ENCODE data around the gene TMEM18. TPM values are rescaled to one million over a fixed set of nuclear protein-coding genes. Genes with fewer than 3 reads are reported as not detected.

The TMEM18 gene
- total and polyA plus RNA-seq, 2 of the 4 experiments (the other 2 are of a cell fraction) = 15.2 to 30.2 TPM

DNA sequence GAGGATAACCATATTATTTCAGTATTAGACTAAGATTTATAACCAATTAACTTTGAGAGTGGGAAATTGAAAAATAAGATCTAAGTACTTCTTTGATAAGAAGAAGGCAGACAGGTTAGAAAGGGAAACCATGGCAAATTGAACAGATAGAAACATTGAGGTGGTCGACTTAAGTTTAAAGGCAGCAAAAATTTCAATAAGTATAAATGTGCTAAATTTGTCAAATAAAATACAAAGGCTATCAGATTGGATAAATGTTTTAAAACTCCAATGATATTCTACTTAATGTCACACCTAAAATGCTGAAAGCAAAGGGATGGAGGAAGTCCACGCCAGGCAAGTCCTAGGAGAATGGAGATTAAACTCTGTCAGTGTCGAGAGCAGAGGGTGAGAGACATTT lies 59.2 kb downstream of the TMEM18 start:
- no peak overlapping the region for H3K27ac ChIP-seq (ENCODE audit: insufficient read depth, low read length)
- POLR2A ChIA-PET (ENCODE audit: unreplicated experiment) = no interaction called here
- intact Hi-C loops (cut with micrococcal nuclease) = loop anchor here (5.0 kb wide), 1 partner anchor 604 kb away; no protein-coding TSS in a partner anchor

More for the DNA sequence above, 59.2 kb downstream of the TMEM18 start:
- Histone ChIP-seq H3K79me1 (ENCODE audit: low read depth in 1 of 2, low read length in 2 of 2) (no peaks in the 10 kb centered on the region), H2AK5ac (ENCODE audit: low read depth, low read length) (no peak overlapping the region), H3K36me3 (ENCODE audit: control insufficient read depth, insufficient read depth, low read length) (no peaks in the 10 kb centered on the region), H4K8ac (ENCODE audit: low read depth in 2 of 2, low read length in 2 of 2) (no peak overlapping the region), H3K4me3 (ENCODE audit: insufficient read depth, low read depth, low read length) (no peak overlapping the region), H2BK15ac (ENCODE audit: low read depth, low read length) (no peak overlapping the region), H3K56ac (ENCODE audit: extremely low read depth, insufficient read depth, low read length) (no peak overlapping the region), H3K18ac (ENCODE audit: low read depth, low read length) (no peak overlapping the region), H3K4ac (ENCODE audit: low read depth, low read length) (no peak overlapping the region), H4K5ac (ENCODE audit: low read depth, low read length) (no peak overlapping the region), H2BK120ac (ENCODE audit: low read depth, low read length) (no peak overlapping the region), H3K9me3 (ENCODE audit: control insufficient read depth, insufficient read depth, low read length) (peaks cover 18% of the 10 kb centered on the region; the same call in 1 of the 2 replicates), H3K27me3 (ENCODE audit: control insufficient read depth, insufficient read depth, low read length) (no peaks in the 10 kb centered on the region), H3K9me1 (ENCODE audit: insufficient read depth, low read length) (no peaks in the 10 kb centered on the region), H2AFZ (replicated peaks; ENCODE audit: low read length, poor library complexity) (no peak overlapping the region), H2BK20ac (ENCODE audit: low read depth, low read length) (no peak overlapping the region), H3K9ac (ENCODE audit: low read depth, low read length) (no peak overlapping the region), H4K91ac (ENCODE audit: insufficient read depth, low read depth, low read length) (no peak overlapping the region), H3K23ac (ENCODE audit: low read depth, low read length) (no peak overlapping the region), H3K4me1 (ENCODE audit: control insufficient read depth, insufficient read depth, low read length) (no peaks in the 10 kb centered on the region), H3K4me2 (ENCODE audit: low read depth, low read length) (no peak overlapping the region), H2AK9ac (replicated peaks; ENCODE audit: low read depth, low read length, poor library complexity) (no peak overlapping the region), H4K20me1 (ENCODE audit: insufficient read depth, low read length) (no peaks in the 10 kb centered on the region), H3K14ac (replicated peaks; ENCODE audit: low read depth, low read length) (no peak overlapping the region), H2BK5ac (ENCODE audit: low read depth, low read length, poor library complexity, severe bottlenecking) (no peak overlapping the region)
- dilution Hi-C loops (cut with HindIII; ENCODE audit: low sequenced_read_pairs, unreplicated experiment) = no loop called here
- WGBS, 2 experiments (ENCODE audit: extremely low coverage in 2 of 2, insufficient read length in 1 of 2) = no CpG with 5 or more reads among the region's 3 CpGs
- in situ Hi-C loops (cut with MboI; ENCODE audit: low sequenced_read_pairs) = no loop called here
- no peak for TF ChIP-seq FOS (IDR thresholded peaks at IDR 0.05; ENCODE audit: low read depth, low read length)
- TF ChIP-seq, protein P1, sequence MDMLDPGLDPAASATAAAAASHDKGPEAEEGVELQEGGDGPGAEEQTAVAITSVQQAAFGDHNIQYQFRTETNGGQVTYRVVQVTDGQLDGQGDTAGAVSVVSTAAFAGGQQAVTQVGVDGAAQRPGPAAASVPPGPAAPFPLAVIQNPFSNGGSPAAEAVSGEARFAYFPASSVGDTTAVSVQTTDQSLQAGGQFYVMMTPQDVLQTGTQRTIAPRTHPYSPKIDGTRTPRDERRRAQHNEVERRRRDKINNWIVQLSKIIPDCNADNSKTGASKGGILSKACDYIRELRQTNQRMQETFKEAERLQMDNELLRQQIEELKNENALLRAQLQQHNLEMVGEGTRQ (IDR thresholded peaks at IDR 0.05; ENCODE audit: low read depth, low read length) = no peak
- DNase-seq = no peak
- CTCF ChIA-PET = no interaction called here
- BruUV-seq (replicated peaks) = no TSS peak
- ATAC-seq (ENCODE audit: low read depth) = no peak

Measured in IMR-90 (cell line).